Loucy (cell line): Measurements from ENCODE around the gene HHIP.

Source experiments
- H2AFZ ChIP-seq: fragments of 200-600 bp; sonication (generic); 2 replicates; pipeline ENCODE4 v1.6.0; 2016; ENCODE audit warnings: antibody characterized with exemption, mild to moderate bottlenecking, low read length, moderate library complexity
- H3F3A ChIP-seq: fragments of 200-600 bp; 2 replicates; pipeline ENCODE4 v1.6.0; 2016; ENCODE audit warnings: antibody characterized with exemption, low read depth, mild to moderate bottlenecking
- H3K27me3 ChIP-seq: fragments of 200-600 bp; sonication (generic); 2 replicates; pipeline ENCODE4 v1.6.1; 2014; ENCODE audit warnings: low read length, mild to moderate bottlenecking; ENCODE audit not compliant: insufficient read depth, poor library complexity, severe bottlenecking
- H3K36me3 ChIP-seq: fragments of 200-600 bp; sonication (generic); 2 replicates; pipeline ENCODE4 v1.6.1; 2016; ENCODE audit warnings: low read length; ENCODE audit not compliant: insufficient read depth
- H3K4me1 ChIP-seq: fragments of 200-600 bp; sonication (generic); 2 replicates; pipeline ENCODE4 v1.5.1; 2014; ENCODE audit warnings: low read length, mild to moderate bottlenecking; ENCODE audit not compliant: insufficient read depth, poor library complexity, severe bottlenecking
- H3K4me2 ChIP-seq: fragments of 200-600 bp; sonication (generic); 2 replicates; pipeline ENCODE4 v1.6.0; 2014; ENCODE audit warnings: antibody characterized with exemption, low read length, low read depth, mild to moderate bottlenecking; ENCODE audit not compliant: poor library complexity, severe bottlenecking
- H3K4me3 ChIP-seq: fragments of 200-600 bp; sonication (generic); 2 replicates; pipeline ENCODE4 v1.5.1; 2014; ENCODE audit warnings: low read length, mild to moderate bottlenecking, mixed read lengths; ENCODE audit not compliant: poor library complexity, severe bottlenecking
- H3K79me2 ChIP-seq: fragments of 200-600 bp; sonication (generic); 2 replicates; pipeline ENCODE4 v1.6.1; 2014; ENCODE audit warnings: low read length; ENCODE audit not compliant: insufficient read depth
- H3K9ac ChIP-seq: fragments of 200-600 bp; sonication (generic); 2 replicates; pipeline ENCODE4 v1.6.0; 2014; ENCODE audit warnings: mild to moderate bottlenecking, low read depth, low read length, moderate library complexity; ENCODE audit not compliant: poor library complexity, severe bottlenecking
- H3K9me2 ChIP-seq: fragments of 200-600 bp; sonication (generic); replicated peaks from 2 replicates; pipeline ENCODE4 v1.6.1; 2016; ENCODE audit warnings: low read depth, low read length, mixed read lengths
- H3K9me3 ChIP-seq: fragments of 200-600 bp; sonication (generic); 2 replicates; pipeline ENCODE4 v1.6.1; 2014; ENCODE audit warnings: mild to moderate bottlenecking, antibody characterized with exemption, low read length, low read depth; ENCODE audit not compliant: insufficient read depth
- H4K20me1 ChIP-seq: fragments of 200-600 bp; sonication (generic); 2 replicates; pipeline ENCODE4 v1.6.0; 2014; ENCODE audit warnings: antibody characterized with exemption, low read length, mild to moderate bottlenecking; ENCODE audit not compliant: insufficient read depth, poor library complexity, severe bottlenecking
- CTCF ChIP-seq: fragments of 200-600 bp; sonication (generic); conservative IDR thresholded peaks from 2 replicates; pipeline ENCODE4 v1.5.1; 2014; ENCODE audit warnings: mild to moderate bottlenecking, antibody characterized with exemption, low read length
- EZH2phosphoT487 ChIP-seq: fragments of 200-600 bp; IDR thresholded peaks from 2 replicates; pipeline ENCODE4 v1.6.1; 2018; ENCODE audit warnings: antibody characterized with exemption, mild to moderate bottlenecking, moderate library complexity, borderline replicate concordance

HHIP gene

DNA sequence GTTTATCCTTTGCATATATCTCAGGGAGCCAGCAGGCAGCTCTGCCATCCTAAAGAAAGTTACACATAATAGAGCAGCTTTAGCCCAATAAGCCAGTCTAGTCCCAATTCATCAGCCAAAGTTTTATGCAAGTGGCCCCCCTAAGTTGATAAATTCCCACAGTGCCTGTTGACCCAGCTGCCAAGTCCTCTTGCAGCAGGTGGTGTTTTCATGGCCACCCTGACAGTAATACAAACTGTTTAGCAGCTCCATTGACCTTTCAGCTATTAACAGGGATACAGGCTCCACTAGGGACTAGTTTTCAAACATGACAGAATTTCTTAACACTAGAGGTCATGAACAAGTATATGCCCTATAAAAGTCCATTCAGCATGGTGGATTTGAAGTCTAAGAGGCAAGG, 77.5 kb downstream of the HHIP start:
- Histone ChIP-seq H3K36me3 (peaks cover 24% of the 10 kb centered on the region; the same call in 1 of the 2 replicates), H3K4me2 (no peak overlapping the region), H4K20me1 (no peaks in the 10 kb centered on the region), H2AFZ (no peak overlapping the region), H3K27me3 (no peaks in the 10 kb centered on the region), H3F3A (no peaks in the 10 kb centered on the region), H3K9ac (no peak overlapping the region), H3K9me3 (no peaks in the 10 kb centered on the region), H3K9me2 (no peaks in the 10 kb centered on the region), H3K4me3 (no peak overlapping the region), H3K4me1 (peaks cover 9% of the 10 kb centered on the region), H3K79me2 (no peaks in the 10 kb centered on the region)
- no peak for TF ChIP-seq EZH2phosphoT487

GRCh38 chr4:144729175-144729574, 83.2 kb downstream of the HHIP start:
- no peaks in the 10 kb centered on the region; the same call in 1 of the 2 replicates for H3K36me3 ChIP-seq
- no peaks in the 10 kb centered on the region for H4K20me1 ChIP-seq
- H3K9me3 ChIP-seq, result no peaks in the 10 kb centered on the region
- H3K4me3 ChIP-seq, result no peak overlapping the region
- H3F3A ChIP-seq, result no peaks in the 10 kb centered on the region
- H3K27me3 ChIP-seq, result no peaks in the 10 kb centered on the region
- H2AFZ ChIP-seq, result no peak overlapping the region
- H3K9me2 ChIP-seq, result no peaks in the 10 kb centered on the region
- no peaks in the 10 kb centered on the region for H3K79me2 ChIP-seq
- H3K9ac ChIP-seq, result no peak overlapping the region
- no peaks in the 10 kb centered on the region for H3K4me1 ChIP-seq
- no peak overlapping the region for H3K4me2 ChIP-seq
- no peak for TF ChIP-seq CTCF
- no peak for TF ChIP-seq EZH2phosphoT487

GRCh38 chr4:144732584-144733428, 86.8 kb downstream of the HHIP start:
- no peak for TF ChIP-seq CTCF
- TF ChIP-seq EZH2phosphoT487, result no peak
- H3F3A ChIP-seq, result no peaks in the 10 kb centered on the region

More at GRCh38 chr4:144732584-144733428, 86.8 kb downstream of the HHIP start:
- peaks cover 12% of the 10 kb centered on the region for H3K36me3 ChIP-seq
- no peaks in the 10 kb centered on the region for H3K4me1 ChIP-seq
- no peaks in the 10 kb centered on the region for H3K9me3 ChIP-seq
- no peak overlapping the region for H2AFZ ChIP-seq
- H3K9ac ChIP-seq, result no peak overlapping the region
- H3K9me2 ChIP-seq, result no peaks in the 10 kb centered on the region
- no peaks in the 10 kb centered on the region for H3K79me2 ChIP-seq
- H3K4me2 ChIP-seq, result no peak overlapping the region
- no peak overlapping the region for H3K4me3 ChIP-seq
- H4K20me1 ChIP-seq, result no peaks in the 10 kb centered on the region
- H3K27me3 ChIP-seq, result no peaks in the 10 kb centered on the region
